ENCODE results near the gene GAN.
"Not testable (repeated sequence)": the region's sequence is repeated elsewhere in the genome, so short reads cannot be mapped to it uniquely, and the experiment has no call there.

Gene GAN

DNA sequence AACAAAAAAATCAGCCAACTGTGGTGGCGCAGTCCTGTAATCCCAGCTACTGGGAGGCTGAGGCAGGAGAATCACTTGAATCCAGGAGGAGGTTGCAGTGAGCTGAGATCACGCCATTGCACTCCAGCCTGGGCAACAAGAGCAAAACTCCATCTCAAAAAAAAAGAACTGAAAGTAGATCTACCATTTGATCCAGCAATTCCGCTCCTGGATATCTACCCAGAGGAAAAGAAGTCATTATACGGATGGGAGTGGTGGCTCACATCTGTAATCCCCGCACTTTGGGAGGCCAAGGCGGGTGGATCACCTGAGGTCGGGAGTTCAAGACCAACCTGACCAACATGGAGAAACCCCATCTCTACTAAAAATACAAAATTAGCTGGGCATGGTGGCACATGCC is 107.4 kb downstream of the GAN start:
- not testable (repeated sequence) for DNase-seq (ENCODE audit: low read depth in 2 of 3, low spot score in 2 of 3)

DNA sequence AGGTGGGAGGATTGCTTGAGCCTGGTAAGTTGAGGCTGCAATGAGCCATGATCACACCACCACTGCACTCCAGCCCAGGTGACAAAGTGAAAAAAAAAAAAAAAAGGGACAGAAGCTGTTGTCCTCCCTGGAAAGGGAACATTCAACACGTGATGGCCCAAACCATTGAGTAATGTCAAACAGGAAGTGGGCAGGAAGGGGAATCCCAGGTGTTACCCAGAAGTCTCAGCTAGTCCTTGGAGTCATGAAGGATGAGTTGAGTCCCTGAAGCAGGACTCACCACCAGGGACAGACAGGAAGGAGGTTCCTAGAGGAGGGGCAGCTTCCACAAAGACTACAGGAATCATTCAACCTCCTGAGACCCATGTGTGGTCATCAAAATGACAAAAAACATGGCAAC is 110.0 kb downstream of the GAN start:
- no peak for DNase-seq (ENCODE audit: low read depth in 2 of 3, low spot score in 2 of 3)

DNA sequence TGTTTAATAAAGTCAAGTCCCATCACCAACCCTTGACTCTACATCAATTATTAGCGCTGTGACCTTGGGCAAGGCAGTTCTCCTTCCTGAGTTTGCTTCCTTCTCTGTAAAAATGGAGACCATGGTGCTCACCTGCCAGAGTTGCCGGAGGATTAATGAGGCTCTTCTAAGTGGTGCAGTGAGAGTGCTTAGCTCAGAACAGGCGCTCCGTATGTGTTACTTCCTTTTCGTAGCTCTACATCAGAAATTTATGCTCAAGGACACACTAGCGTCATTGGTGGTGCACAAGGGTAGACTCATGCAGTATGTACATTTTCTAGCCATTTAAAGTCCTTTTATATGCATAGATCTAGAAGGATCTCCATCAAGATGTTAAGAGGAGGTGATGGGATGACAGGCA is 112.5 kb downstream of the GAN start:
- DNase-seq (ENCODE audit: low read depth in 2 of 3, low spot score in 2 of 3): no peak

DNA sequence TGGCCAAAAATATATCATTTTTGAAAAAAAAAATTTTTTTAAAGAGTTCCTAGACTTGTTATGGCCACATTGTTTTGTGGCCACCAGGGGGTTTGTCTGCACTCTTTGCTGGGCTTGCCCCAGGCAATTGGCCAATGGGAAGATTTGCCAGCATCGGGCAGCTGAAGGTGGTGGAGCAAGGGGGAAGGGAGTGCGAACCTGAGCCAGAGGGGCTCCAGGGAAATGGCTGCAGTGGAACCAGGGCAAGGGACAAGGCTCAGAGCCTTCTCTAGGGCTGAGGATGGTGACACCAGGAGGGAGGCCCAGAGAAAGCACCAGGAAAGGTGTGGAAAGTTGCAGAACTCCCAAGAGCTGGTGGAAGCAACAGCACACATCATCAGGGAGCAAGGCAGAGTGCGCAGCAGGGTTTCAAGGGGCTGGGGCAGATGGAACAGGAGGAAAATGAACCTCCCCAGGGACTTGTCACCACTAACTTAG is 114.3 kb downstream of the GAN start:
- DNase-seq (ENCODE audit: low read depth in 2 of 3, low spot score in 2 of 3): no peak

DNA sequence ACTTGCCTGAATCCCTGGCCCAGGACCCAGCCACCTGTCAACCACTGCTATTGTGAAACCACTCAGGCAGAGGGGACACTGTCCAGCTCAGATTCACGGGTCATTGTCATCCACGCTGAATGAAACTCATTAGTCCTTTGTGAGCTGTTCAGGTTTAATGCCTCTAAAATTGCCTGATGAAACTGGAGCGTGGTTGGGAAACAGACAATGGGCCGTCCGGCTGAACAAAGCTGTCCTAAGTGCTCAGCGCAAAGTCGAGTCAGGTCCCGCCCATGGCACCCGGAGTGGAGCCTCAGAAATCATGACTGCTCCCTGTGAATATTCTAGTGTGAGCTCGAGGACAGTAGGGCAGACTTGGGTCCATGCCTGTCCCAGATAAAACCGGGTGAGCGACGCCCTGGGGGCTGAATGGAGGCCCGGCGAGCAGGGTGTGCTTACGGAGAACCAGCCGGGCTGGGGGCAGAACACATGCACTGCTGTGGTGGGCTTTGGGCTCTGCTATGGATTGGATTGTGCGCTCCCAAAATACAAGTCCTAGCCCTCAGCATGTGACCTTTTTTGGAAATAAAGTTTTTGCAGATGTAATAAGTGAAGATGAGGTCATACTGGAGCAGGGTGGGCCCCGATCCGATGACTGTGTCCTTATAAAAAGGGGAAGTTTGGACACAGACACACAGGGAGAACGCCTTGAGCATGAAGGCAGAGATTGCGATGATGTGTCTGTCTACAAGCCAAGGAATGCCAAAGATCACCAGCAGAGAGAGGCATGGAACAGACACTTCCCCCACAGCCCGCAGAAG is 117.0 kb downstream of the GAN start:
- DNase-seq (ENCODE audit: low read depth in 2 of 3, low spot score in 2 of 3): no peak

DNA sequence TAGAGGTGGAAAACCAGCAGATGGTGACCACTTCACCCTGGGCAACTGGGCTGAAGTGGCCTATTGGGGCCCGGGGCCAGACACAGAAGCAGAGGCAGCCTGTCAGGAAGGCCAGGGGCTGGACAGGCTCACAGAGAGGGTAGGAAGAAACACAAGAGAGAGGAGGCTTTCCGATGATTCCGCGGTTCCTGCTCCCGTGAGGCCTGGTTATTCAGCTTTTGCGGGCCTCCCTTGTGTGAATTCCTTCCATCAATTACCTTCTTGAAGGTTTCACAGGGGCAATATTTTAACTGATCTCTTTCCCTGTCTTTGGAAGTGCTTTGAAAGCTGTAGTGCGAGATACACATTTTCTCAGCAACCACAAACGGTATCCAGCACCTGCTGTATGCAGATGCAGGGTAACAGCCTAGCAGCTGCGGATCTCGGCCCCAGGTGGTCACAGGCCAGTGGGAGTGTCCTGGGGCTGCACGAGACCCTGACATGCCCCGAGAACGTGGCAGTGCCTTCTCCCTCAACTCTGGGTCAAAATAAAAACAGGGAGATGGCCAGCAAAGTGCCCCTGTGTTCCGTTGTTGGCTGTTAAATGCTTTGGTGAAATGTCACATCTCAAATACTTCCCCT is 118.3 kb downstream of the GAN start:
- DNase-seq (ENCODE audit: low read depth in 2 of 3, low spot score in 2 of 3): no peak

DNA sequence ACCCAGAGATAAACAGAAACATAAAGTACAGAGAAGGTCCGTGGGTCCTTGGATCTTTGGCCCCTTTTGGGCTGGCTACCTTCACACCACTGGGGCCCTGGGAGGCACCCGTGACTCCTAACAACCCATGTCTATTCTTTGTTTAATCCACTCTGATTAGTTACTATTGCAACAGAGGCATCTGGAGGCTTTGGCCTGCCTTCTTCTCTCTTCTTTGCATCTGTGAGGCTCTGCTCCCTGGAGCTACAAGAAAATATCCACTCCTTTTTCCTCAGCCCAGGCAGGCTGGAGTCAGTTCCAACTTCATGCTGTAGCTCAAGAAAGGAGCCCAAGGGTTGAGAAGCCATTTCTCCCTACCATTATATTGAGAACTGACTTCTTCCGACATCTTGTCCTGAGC is 120.3 kb downstream of the GAN start:
- DNase-seq (ENCODE audit: low read depth in 2 of 3, low spot score in 2 of 3): no peak

DNA sequence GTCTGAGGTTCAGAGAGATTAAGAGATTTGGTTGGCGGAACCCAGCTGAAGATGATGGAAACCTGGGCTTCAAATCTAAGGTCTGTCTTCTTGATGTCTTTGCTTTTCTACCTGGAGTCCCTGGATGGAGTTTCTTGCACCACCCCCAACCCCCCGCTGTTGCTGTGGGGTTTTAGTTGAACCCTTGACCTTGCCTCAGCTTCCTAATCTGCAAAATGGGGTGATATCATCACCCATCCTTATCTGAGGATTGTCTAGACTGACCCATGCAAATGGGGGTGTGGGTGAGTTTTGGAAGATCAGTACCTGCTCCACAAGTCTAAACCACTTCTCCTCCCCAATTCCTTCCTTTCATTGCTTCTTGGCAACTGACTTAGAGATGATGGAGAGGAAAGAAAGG is 120.8 kb downstream of the GAN start:
- no peak for DNase-seq (ENCODE audit: low read depth in 2 of 3, low spot score in 2 of 3)

DNA sequence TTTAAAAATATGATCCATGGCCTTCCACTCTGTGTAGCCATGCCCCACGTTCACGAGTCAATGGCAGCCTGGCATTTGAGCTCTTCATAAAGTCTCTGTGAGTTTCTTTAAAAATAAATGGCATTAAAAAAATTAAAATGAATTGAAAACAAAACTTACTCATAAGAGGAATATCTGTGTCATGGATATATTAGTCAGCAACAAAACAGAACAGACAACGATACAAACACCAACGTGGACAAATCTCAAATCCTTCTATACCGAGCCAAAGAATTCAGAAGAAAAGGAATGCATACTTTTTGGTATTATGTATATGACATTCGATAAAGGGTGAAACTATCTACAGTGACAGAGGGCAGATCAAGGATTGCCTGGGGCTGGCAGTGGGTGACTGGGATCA is 121.6 kb downstream of the GAN start:
- no peak for DNase-seq (ENCODE audit: low read depth in 2 of 3, low spot score in 2 of 3)

DNA sequence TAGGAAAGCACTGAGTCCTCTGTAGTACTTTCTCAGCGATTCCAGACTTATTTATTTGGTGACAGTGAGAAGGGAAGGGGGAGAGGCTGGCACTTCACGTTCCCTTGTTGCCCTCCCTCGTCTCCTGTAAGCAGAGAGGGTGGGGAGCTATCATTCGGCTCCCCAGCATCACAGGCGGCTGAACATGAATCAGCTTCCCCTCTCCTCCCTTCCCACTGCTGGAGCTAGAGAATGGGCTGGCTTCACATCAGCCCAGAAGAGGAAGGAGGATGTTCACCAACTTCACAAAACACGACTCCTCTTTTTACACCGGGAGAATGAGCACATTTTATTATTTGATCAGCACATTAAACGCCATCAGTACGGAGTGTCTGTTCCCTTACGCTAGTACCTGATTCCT is 123.1 kb downstream of the GAN start:
- DNase-seq (ENCODE audit: low read depth in 2 of 3, low spot score in 2 of 3): no peak

All from activated CD8-positive, alpha-beta memory T cell treated with anti-CD3 and anti-CD28 coated beads for 48 hours (primary cell).